Measurements from ENCODE around the gene BUD31. TPM values are rescaled to one million over a fixed set of nuclear protein-coding genes. Genes with fewer than 3 reads are reported as not detected.

Gene BUD31
- total and polyA plus RNA-seq, 2 donors: 43.8 to 84.2 TPM

DNA sequence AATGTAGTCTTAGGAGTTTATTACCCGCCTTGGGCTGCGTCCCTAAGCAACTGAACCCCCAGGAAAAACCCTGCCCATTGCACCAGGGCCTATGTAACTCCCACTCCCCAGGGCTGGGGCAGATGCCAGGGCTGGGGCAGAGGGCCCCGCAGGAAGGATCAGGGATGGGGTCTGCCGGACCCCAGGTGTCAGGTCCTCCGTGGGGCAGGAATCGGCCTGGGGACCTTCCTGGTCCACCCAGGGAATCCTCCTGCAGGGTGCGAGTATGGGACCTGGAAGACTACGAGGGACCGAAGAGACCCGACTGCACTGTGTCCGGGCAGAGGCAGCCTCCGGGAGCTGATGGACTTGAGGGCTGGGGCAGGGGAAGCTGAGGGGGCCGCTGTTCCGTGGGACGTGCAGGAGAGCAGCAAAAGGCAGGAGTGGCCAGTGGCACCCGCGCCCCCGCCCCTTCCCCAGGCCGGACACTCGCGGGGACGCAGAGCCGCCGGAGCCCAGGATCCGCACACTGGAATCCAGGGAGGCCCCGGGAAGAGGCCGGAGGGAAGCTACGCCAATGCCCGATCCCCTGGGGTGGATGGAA is 59.7 kb downstream of the BUD31 start:
- H3K36me3 ChIP-seq (ENCODE audit: insufficient read depth): no peaks in the 10 kb centered on the region
- H3K4me1 ChIP-seq (ENCODE audit: insufficient read depth): peaks cover 2% of the 10 kb centered on the region
- DNase-seq (ENCODE audit: extremely low spot score): no peak
- WGBS: 85% methylated on average over 29 of the region's 29 CpGs
- H3K4me3 ChIP-seq (ENCODE audit: low read depth, low read length): no peak overlapping the region
- H3K27ac ChIP-seq (ENCODE audit: low read depth): no peak overlapping the region

Other genes starting within 250 kb of the BUD31 start
- gene KPNA7, start 200.9 kb upstream of the BUD31 start, total RNA-seq: not detected
- gene KPNA7, start 200.9 kb upstream of the BUD31 start, polyA plus RNA-seq: 0.04 TPM
- not detected for gene MYH16, start 136.1 kb upstream of the BUD31 start, total RNA-seq
- not detected for gene MYH16, start 136.1 kb upstream of the BUD31 start, polyA plus RNA-seq
- gene ARPC1A, start 83.1 kb upstream of the BUD31 start, total RNA-seq: 68.9 TPM
- gene ARPC1A, start 83.1 kb upstream of the BUD31 start, polyA plus RNA-seq: 99.2 TPM
- gene ARPC1B, start 34.2 kb upstream of the BUD31 start, total RNA-seq: 84.4 TPM
- 184 TPM for gene ARPC1B, start 34.2 kb upstream of the BUD31 start, polyA plus RNA-seq
- gene PDAP1, start 372 bp upstream of the BUD31 start, total RNA-seq: 11.4 TPM
- gene PDAP1, start 372 bp upstream of the BUD31 start, polyA plus RNA-seq: 215 TPM
- gene PTCD1, start 29.8 kb downstream of the BUD31 start, total RNA-seq: 4.3 TPM
- 5.8 TPM for gene PTCD1, start 29.8 kb downstream of the BUD31 start, polyA plus RNA-seq
- gene CPSF4, start 30.0 kb downstream of the BUD31 start, total RNA-seq: 15.6 TPM
- gene CPSF4, start 30.0 kb downstream of the BUD31 start, polyA plus RNA-seq: 26.4 TPM
- 175 TPM for gene ATP5MF, start 57.2 kb downstream of the BUD31 start, total RNA-seq
- 492 TPM for gene ATP5MF, start 57.2 kb downstream of the BUD31 start, polyA plus RNA-seq
- 22.2 TPM for gene ZNF789, start 63.9 kb downstream of the BUD31 start, total RNA-seq
- 5.1 TPM for gene ZNF789, start 63.9 kb downstream of the BUD31 start, polyA plus RNA-seq
- 38.8 TPM for gene ZNF394, start 91.3 kb downstream of the BUD31 start, total RNA-seq
- gene ZNF394, start 91.3 kb downstream of the BUD31 start, polyA plus RNA-seq: 17.3 TPM
- gene ZKSCAN5, start 95.7 kb downstream of the BUD31 start, total RNA-seq: 14.6 TPM
- gene ZKSCAN5, start 95.7 kb downstream of the BUD31 start, polyA plus RNA-seq: 6.7 TPM
- gene FAM200A, start 143.1 kb downstream of the BUD31 start, total RNA-seq: 14.8 TPM
- 4.4 TPM for gene FAM200A, start 143.1 kb downstream of the BUD31 start, polyA plus RNA-seq
- gene ZNF655, start 149.7 kb downstream of the BUD31 start, total RNA-seq: 127 TPM
- 52.0 TPM for gene ZNF655, start 149.7 kb downstream of the BUD31 start, polyA plus RNA-seq
- gene TMEM225B, start 189.3 kb downstream of the BUD31 start, total RNA-seq: 1.1 TPM
- gene TMEM225B, start 189.3 kb downstream of the BUD31 start, polyA plus RNA-seq: 1.1 TPM
- 12.7 TPM for gene ZSCAN25, start 208.0 kb downstream of the BUD31 start, total RNA-seq
- 7.9 TPM for gene ZSCAN25, start 208.0 kb downstream of the BUD31 start, polyA plus RNA-seq

Measured in urinary bladder (tissue), 4 donors.